ENCODE measurements around the gene KCNB1. TPM values are rescaled to one million over a fixed set of nuclear protein-coding genes. Genes with fewer than 3 reads are reported as not detected.

KCNB1 gene
- total and polyA plus RNA-seq, 2 donors, result 3.5 to 7.6 TPM

GRCh38 chr20:49344140-49344539 is 138.3 kb downstream of the KCNB1 start:
- Histone ChIP-seq H3K4me1 (ENCODE audit: insufficient read depth) (no peaks in the 10 kb centered on the region), H3K4me3 (ENCODE audit: low read depth, low read length) (no peak overlapping the region), H3K27ac (ENCODE audit: low read depth) (no peak overlapping the region), H3K36me3 (ENCODE audit: insufficient read depth) (no peaks in the 10 kb centered on the region)
- 95% methylated on average over 2 of the region's 2 CpGs for WGBS
- DNase-seq (ENCODE audit: extremely low spot score), result no peak

GRCh38 chr20:49343246-49343645 is 139.2 kb downstream of the KCNB1 start:
- Histone ChIP-seq H3K36me3 (ENCODE audit: insufficient read depth) (no peaks in the 10 kb centered on the region), H3K4me3 (ENCODE audit: low read depth, low read length) (no peak overlapping the region), H3K4me1 (ENCODE audit: insufficient read depth) (no peaks in the 10 kb centered on the region), H3K27ac (ENCODE audit: low read depth) (no peak overlapping the region)
- DNase-seq (ENCODE audit: extremely low spot score), result no peak
- WGBS, result 73% methylated on average over 9 of the region's 9 CpGs

- WGBS, result 50% methylated on average over 14 of the region's 14 CpGs
- DNase-seq (ENCODE audit: extremely low spot score), result no peak
- no peaks in the 10 kb centered on the region for H3K36me3 ChIP-seq (ENCODE audit: insufficient read depth)
- H3K27ac ChIP-seq (ENCODE audit: low read depth), result no peak overlapping the region
- H3K4me3 ChIP-seq (ENCODE audit: low read depth, low read length), result no peak overlapping the region
- no peaks in the 10 kb centered on the region for H3K4me1 ChIP-seq (ENCODE audit: insufficient read depth)
Measured at GRCh38 chr20:49340161-49340966, 142.1 kb downstream of the KCNB1 start.

GRCh38 chr20:49339123-49339522 is 143.3 kb downstream of the KCNB1 start:
- no peaks in the 10 kb centered on the region for H3K4me1 ChIP-seq (ENCODE audit: insufficient read depth)
- no peak for DNase-seq (ENCODE audit: extremely low spot score)
- H3K4me3 ChIP-seq (ENCODE audit: low read depth, low read length), result no peak overlapping the region
- no peaks in the 10 kb centered on the region for H3K36me3 ChIP-seq (ENCODE audit: insufficient read depth)
- H3K27ac ChIP-seq (ENCODE audit: low read depth), result no peak overlapping the region
- WGBS, result 74% methylated on average over 9 of the region's 9 CpGs

GRCh38 chr20:49338061-49338460 is 144.4 kb downstream of the KCNB1 start:
- Histone ChIP-seq H3K4me3 (ENCODE audit: low read depth, low read length) (no peak overlapping the region), H3K36me3 (ENCODE audit: insufficient read depth) (no peaks in the 10 kb centered on the region), H3K4me1 (ENCODE audit: insufficient read depth) (no peaks in the 10 kb centered on the region), H3K27ac (ENCODE audit: low read depth) (no peak overlapping the region)
- no peak for DNase-seq (ENCODE audit: extremely low spot score)
- 93% methylated on average over 11 of the region's 11 CpGs for WGBS

- H3K27ac ChIP-seq (ENCODE audit: low read depth), result no peak overlapping the region
- no peaks in the 10 kb centered on the region for H3K36me3 ChIP-seq (ENCODE audit: insufficient read depth)
- H3K4me3 ChIP-seq (ENCODE audit: low read depth, low read length), result no peak overlapping the region
- 70% methylated on average over 7 of the region's 7 CpGs for WGBS
- no peaks in the 10 kb centered on the region for H3K4me1 ChIP-seq (ENCODE audit: insufficient read depth)
- DNase-seq (ENCODE audit: extremely low spot score), result no peak
Measured at GRCh38 chr20:49337357-49337756, 145.1 kb downstream of the KCNB1 start.

GRCh38 chr20:49336786-49337185 is 145.7 kb downstream of the KCNB1 start:
- Histone ChIP-seq H3K4me3 (ENCODE audit: low read depth, low read length) (no peak overlapping the region), H3K36me3 (ENCODE audit: insufficient read depth) (no peaks in the 10 kb centered on the region), H3K27ac (ENCODE audit: low read depth) (no peak overlapping the region), H3K4me1 (ENCODE audit: insufficient read depth) (no peaks in the 10 kb centered on the region)
- DNase-seq (ENCODE audit: extremely low spot score), result no peak
- WGBS, result 90% methylated on average over 7 of the region's 7 CpGs

GRCh38 chr20:49335476-49335875 is 147.0 kb downstream of the KCNB1 start:
- no peaks in the 10 kb centered on the region for H3K36me3 ChIP-seq (ENCODE audit: insufficient read depth)
- 96% methylated on average over 12 of the region's 12 CpGs for WGBS
- no peaks in the 10 kb centered on the region for H3K4me1 ChIP-seq (ENCODE audit: insufficient read depth)
- no peak overlapping the region for H3K27ac ChIP-seq (ENCODE audit: low read depth)
- DNase-seq (ENCODE audit: extremely low spot score), result no peak
- no peak overlapping the region for H3K4me3 ChIP-seq (ENCODE audit: low read depth, low read length)

- no peak overlapping the region for H3K27ac ChIP-seq (ENCODE audit: low read depth)
Measured at GRCh38 chr20:49330701-49331615, 151.5 kb downstream of the KCNB1 start.

GRCh38 chr20:49328790-49329189 is 153.7 kb downstream of the KCNB1 start:
- Histone ChIP-seq H3K4me1 (ENCODE audit: insufficient read depth) (no peaks in the 10 kb centered on the region), H3K4me3 (ENCODE audit: low read depth, low read length) (no peak overlapping the region), H3K27ac (ENCODE audit: low read depth) (no peak overlapping the region), H3K36me3 (ENCODE audit: insufficient read depth) (no peaks in the 10 kb centered on the region)
- DNase-seq (ENCODE audit: extremely low spot score), result no peak

More at GRCh38 chr20:49330701-49331615, 151.5 kb downstream of the KCNB1 start:
- no peaks in the 10 kb centered on the region for H3K4me1 ChIP-seq (ENCODE audit: insufficient read depth)
- DNase-seq (ENCODE audit: extremely low spot score), result no peak
- 84% methylated on average over 3 of the region's 3 CpGs for WGBS
- H3K36me3 ChIP-seq (ENCODE audit: insufficient read depth), result no peaks in the 10 kb centered on the region
- no peak overlapping the region for H3K4me3 ChIP-seq (ENCODE audit: low read depth, low read length)

GRCh38 chr20:49326026-49326425 is 156.4 kb downstream of the KCNB1 start:
- 21% methylated on average over 10 of the region's 10 CpGs for WGBS
- H3K4me3 ChIP-seq (ENCODE audit: low read depth, low read length), result no peak overlapping the region
- H3K36me3 ChIP-seq (ENCODE audit: insufficient read depth), result no peaks in the 10 kb centered on the region
- H3K4me1 ChIP-seq (ENCODE audit: insufficient read depth), result no peaks in the 10 kb centered on the region
- DNase-seq (ENCODE audit: extremely low spot score), result no peak
- H3K27ac ChIP-seq (ENCODE audit: low read depth), result no peak overlapping the region

GRCh38 chr20:49324306-49324705 is 158.2 kb downstream of the KCNB1 start:
- no peak for DNase-seq (ENCODE audit: extremely low spot score)
- 91% methylated on average over 5 of the region's 5 CpGs for whole genome bisulfite sequencing
- H3K4me3 ChIP-seq (ENCODE audit: low read depth, low read length), result no peak overlapping the region
- no peaks in the 10 kb centered on the region for H3K36me3 ChIP-seq (ENCODE audit: insufficient read depth)
- no peak overlapping the region for H3K27ac ChIP-seq (ENCODE audit: low read depth)
- H3K4me1 ChIP-seq (ENCODE audit: insufficient read depth), result no peaks in the 10 kb centered on the region

GRCh38 chr20:49323622-49324238 is 158.7 kb downstream of the KCNB1 start:
- no peaks in the 10 kb centered on the region for H3K4me1 ChIP-seq (ENCODE audit: insufficient read depth)
- H3K4me3 ChIP-seq (ENCODE audit: low read depth, low read length), result no peak overlapping the region
- peak; percentile 46 for DNase-seq (ENCODE audit: extremely low spot score)
- no peaks in the 10 kb centered on the region for H3K36me3 ChIP-seq (ENCODE audit: insufficient read depth)
- WGBS, result 56% methylated on average over 9 of the region's 9 CpGs
- H3K27ac ChIP-seq (ENCODE audit: low read depth), result no peak overlapping the region
